ENCODE results near the gene ACTG1. TPM values are rescaled to one million over a fixed set of nuclear protein-coding genes. Genes with fewer than 3 reads are reported as not detected.

The ACTG1 gene
- total and polyA plus RNA-seq, 2 of the 4 experiments (the other 2 are of a cell fraction) = 10,907 to 15,732 TPM

DNA sequence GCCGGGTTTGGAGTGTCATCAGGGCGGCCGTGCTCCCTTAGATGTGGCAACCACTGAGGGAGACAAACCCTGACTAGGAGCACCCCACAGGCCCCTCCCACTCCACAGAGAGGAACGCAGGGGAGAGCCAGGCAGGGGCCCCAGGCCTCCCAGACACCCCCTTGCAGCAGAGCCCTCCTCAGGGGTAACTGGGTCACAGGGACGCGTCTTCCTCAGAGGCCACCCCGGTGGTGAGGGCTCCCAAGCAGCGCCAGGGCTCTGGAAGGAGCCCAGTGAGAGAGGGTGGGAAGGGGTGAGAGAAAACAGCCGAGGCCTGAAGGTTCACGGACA is 26.9 kb upstream of the ACTG1 start:
- no TSS peak for BruUV-seq (replicated peaks)
- ATAC-seq (ENCODE audit: low read depth) (no peak), DNase-seq (no peak)
- dilution Hi-C loops (cut with HindIII; ENCODE audit: low sequenced_read_pairs, unreplicated experiment) = no loop called here
- Histone ChIP-seq H3K27ac (ENCODE audit: insufficient read depth, low read length) (no peak overlapping the region), H3K56ac (ENCODE audit: extremely low read depth, insufficient read depth, low read length) (no peak overlapping the region), H2AK9ac (replicated peaks; ENCODE audit: low read depth, low read length, poor library complexity) (no peak overlapping the region), H3K27me3 (ENCODE audit: control insufficient read depth, insufficient read depth, low read length) (peaks cover 10% of the 10 kb centered on the region; the same call in 1 of the 2 replicates), H2AFZ (replicated peaks; ENCODE audit: low read length, poor library complexity) (no peak overlapping the region), H3K9me3 (ENCODE audit: control insufficient read depth, insufficient read depth, low read length) (no peaks in the 10 kb centered on the region), H4K5ac (ENCODE audit: low read depth, low read length) (no peak overlapping the region), H2AK5ac (ENCODE audit: low read depth, low read length) (no peak overlapping the region), H3K79me1 (ENCODE audit: low read depth in 1 of 2, low read length in 2 of 2) (no peaks in the 10 kb centered on the region; a peak in 1 of 4 replicates), H3K14ac (replicated peaks; ENCODE audit: low read depth, low read length) (no peak overlapping the region), H2BK15ac (ENCODE audit: low read depth, low read length) (no peak overlapping the region), H3K4me1 (ENCODE audit: control insufficient read depth, insufficient read depth, low read length) (no peaks in the 10 kb centered on the region), H3K18ac (ENCODE audit: low read depth, low read length) (no peak overlapping the region), H2BK5ac (ENCODE audit: low read depth, low read length, poor library complexity, severe bottlenecking) (no peak overlapping the region), H2BK20ac (ENCODE audit: low read depth, low read length) (no peak overlapping the region), H3K9ac (ENCODE audit: low read depth, low read length) (no peak overlapping the region), H3K4me2 (ENCODE audit: low read depth, low read length) (no peak overlapping the region), H3K4me3 (ENCODE audit: insufficient read depth, low read depth, low read length) (no peak overlapping the region), H4K8ac (ENCODE audit: low read depth in 2 of 2, low read length in 2 of 2) (no peak overlapping the region), H4K20me1 (ENCODE audit: insufficient read depth, low read length) (peaks cover 7% of the 10 kb centered on the region; the same call in 1 of the 2 replicates), H3K23ac (ENCODE audit: low read depth, low read length) (no peak overlapping the region), H2BK120ac (ENCODE audit: low read depth, low read length) (no peak overlapping the region), H3K4ac (ENCODE audit: low read depth, low read length) (no peak overlapping the region), H3K9me1 (ENCODE audit: insufficient read depth, low read length) (no peaks in the 10 kb centered on the region), H4K91ac (ENCODE audit: insufficient read depth, low read depth, low read length) (no peak overlapping the region), H3K36me3 (ENCODE audit: control insufficient read depth, insufficient read depth, low read length) (peaks cover 30% of the 10 kb centered on the region)
- POLR2A ChIA-PET (ENCODE audit: unreplicated experiment) = no interaction called here
- 88% methylated on average over 1 of the region's 10 CpGs; no CpG with 5 or more reads in 1 of the 2 experiments for WGBS, 2 experiments (ENCODE audit: extremely low coverage in 2 of 2, insufficient read length in 1 of 2)
- TF ChIP-seq SMC3 (IDR thresholded peaks at IDR 0.05; ENCODE audit: low read depth, low read length) = no peak
- no peak for TF ChIP-seq CEBPB (IDR thresholded peaks at IDR 0.05; ENCODE audit: low read depth, low read length)
- no peak for TF ChIP-seq NFE2L2 (IDR thresholded peaks at IDR 0.05; ENCODE audit: low read depth, low read length)
- CTCF ChIA-PET = no interaction called here
- intact Hi-C loops (cut with micrococcal nuclease) = no loop called here
- in situ Hi-C loops (cut with MboI; ENCODE audit: low sequenced_read_pairs) = no loop called here
